H9 (cell line): ENCODE measurements around the gene MESP1. TPM values are rescaled to one million over a fixed set of nuclear protein-coding genes. Genes with fewer than 3 reads are reported as not detected.

Experiments
- DNase-seq: peaks from one replicate; pipeline ENCODE4 v3.0.0-alpha.2; 2017
- H2AFZ ChIP-seq: one replicate; pipeline ENCODE4 v1.6.1; 2013; ENCODE audit warnings: mild to moderate bottlenecking, low read length, control low read depth, moderate library complexity
- H2AK5ac ChIP-seq: 2 replicates; pipeline ENCODE4 v1.6.1; 2013; ENCODE audit warnings: low read length, control low read depth, mixed read lengths; ENCODE audit not compliant: insufficient read length
- H2BK120ac ChIP-seq: one replicate; pipeline ENCODE4 v1.6.1; 2013; ENCODE audit warnings: low read depth, mild to moderate bottlenecking, low read length, control low read depth, inconsistent platforms; ENCODE audit not compliant: poor library complexity, severe bottlenecking
- H2BK12ac ChIP-seq: 2 replicates; pipeline ENCODE4 v1.6.1; 2013; ENCODE audit warnings: low read length, control low read depth, mixed read lengths, low read depth; ENCODE audit not compliant: insufficient read length
- H2BK15ac ChIP-seq: 2 replicates; pipeline ENCODE4 v1.6.1; 2013; ENCODE audit warnings: low read depth, low read length, control low read depth
- H2BK20ac ChIP-seq: one replicate; pipeline ENCODE4 v1.6.1; 2013; ENCODE audit warnings: low read depth, mild to moderate bottlenecking, low read length, control low read depth, inconsistent platforms; ENCODE audit not compliant: poor library complexity, severe bottlenecking
- H2BK5ac ChIP-seq: 2 replicates; pipeline ENCODE4 v1.6.1; 2013; ENCODE audit warnings: low read length, control low read depth, mixed read lengths; ENCODE audit not compliant: insufficient read length
- H3K14ac ChIP-seq: 2 replicates; pipeline ENCODE4 v1.6.1; 2013; ENCODE audit warnings: low read length, control low read depth; ENCODE audit not compliant: insufficient read depth
- H3K18ac ChIP-seq: 2 replicates; pipeline ENCODE4 v1.6.1; 2013; ENCODE audit warnings: low read depth, mild to moderate bottlenecking, mixed read lengths, low read length, control low read depth; ENCODE audit not compliant: insufficient read length
- H3K23ac ChIP-seq: 2 replicates; pipeline ENCODE4 v1.6.1; 2013; ENCODE audit warnings: low read length, control low read depth, mixed read lengths, low read depth; ENCODE audit not compliant: insufficient read length
- H3K23me2 ChIP-seq: 2 replicates; pipeline ENCODE4 v1.6.1; 2013; ENCODE audit warnings: low read depth, mild to moderate bottlenecking, mixed read lengths, low read length, control low read depth; ENCODE audit not compliant: insufficient read length, poor library complexity, severe bottlenecking
- H3K27ac ChIP-seq: 2 replicates; pipeline ENCODE4 v1.5.1; 2013; ENCODE audit warnings: low read length, control low read depth, mixed read lengths, low read depth; ENCODE audit not compliant: insufficient read length
- H3K27me3 ChIP-seq: 2 replicates; pipeline ENCODE4 v1.6.1; 2013; ENCODE audit warnings: low read length, control low read depth, inconsistent platforms; ENCODE audit not compliant: insufficient read depth
- H3K4ac ChIP-seq: 2 replicates; pipeline ENCODE4 v1.6.1; 2013; ENCODE audit warnings: low read depth, mild to moderate bottlenecking, control low read depth, inconsistent platforms, low read length, moderate library complexity
- H3K4me1 ChIP-seq: 2 replicates; pipeline ENCODE4 v1.6.1; 2013; ENCODE audit warnings: low read length, control low read depth, inconsistent platforms; ENCODE audit not compliant: insufficient read depth
- H3K4me2 ChIP-seq: 2 replicates; pipeline ENCODE4 v1.6.1; 2013; ENCODE audit warnings: low read length, control low read depth, mixed read lengths; ENCODE audit not compliant: insufficient read length, insufficient read depth
- H3K56ac ChIP-seq: 2 replicates; pipeline ENCODE4 v1.6.1; 2013; ENCODE audit warnings: low read depth, mild to moderate bottlenecking, mixed read lengths, low read length, control low read depth; ENCODE audit not compliant: insufficient read length
- H3K79me1 ChIP-seq: 2 replicates; pipeline ENCODE4 v1.6.1; 2013; ENCODE audit warnings: low read depth, mild to moderate bottlenecking, moderate library complexity, low read length, control low read depth, inconsistent platforms; ENCODE audit not compliant: insufficient read depth, poor library complexity, severe bottlenecking
- H3K79me2 ChIP-seq: 2 replicates; pipeline ENCODE4 v1.6.1; 2013; ENCODE audit warnings: low read length, control low read depth, inconsistent platforms; ENCODE audit not compliant: insufficient read depth
- H3K9ac ChIP-seq: 2 replicates; pipeline ENCODE4 v1.6.1; 2013; ENCODE audit warnings: low read length, control low read depth, mixed read lengths; ENCODE audit not compliant: insufficient read length; ENCODE audit errors: extremely low read depth
- H3K9me3 ChIP-seq: one replicate; pipeline ENCODE4 v1.6.1; 2013; ENCODE audit warnings: low read depth, low read length, inconsistent platforms; ENCODE audit not compliant: control insufficient read depth
- H3T11ph ChIP-seq: one replicate; pipeline ENCODE4 v1.6.1; 2013; ENCODE audit warnings: mild to moderate bottlenecking, low read length, control low read depth, inconsistent platforms
- H4K20me1 ChIP-seq: one replicate; pipeline ENCODE4 v1.6.1; 2013; ENCODE audit not compliant: control insufficient read depth, insufficient read length, insufficient read depth
- H4K5ac ChIP-seq: 2 replicates; pipeline ENCODE4 v1.6.1; 2013; ENCODE audit warnings: low read depth, mild to moderate bottlenecking, mixed read lengths, low read length, control low read depth; ENCODE audit not compliant: insufficient read length
- H4K8ac ChIP-seq: replicated peaks from 2 replicates; pipeline ENCODE4 v1.6.1; 2013; ENCODE audit warnings: low read length, control low read depth, mixed read lengths, low read depth; ENCODE audit not compliant: insufficient read length
- H4K91ac ChIP-seq: 2 replicates; pipeline ENCODE4 v1.6.1; 2013; ENCODE audit warnings: low read depth, mild to moderate bottlenecking, moderate library complexity, mixed read lengths, low read length, control low read depth; ENCODE audit not compliant: insufficient read length
- H3K27ac Mint-ChIP-seq, 3 experiments: 2 replicates in 2 of 3; 3 replicates in 1 of 3; pipeline ENCODE4 v1.8.0; 2020 to 2021; ENCODE audit warnings: mixed read lengths in 3 of 3, mild to moderate bottlenecking in 1 of 3, moderate library complexity in 1 of 3
- H3K27me3 Mint-ChIP-seq: 2 replicates; pipeline ENCODE4 v1.8.0; 2021; ENCODE audit warnings: low read depth, mild to moderate bottlenecking, moderate library complexity, mixed read lengths
- H3K36me3 Mint-ChIP-seq, 3 experiments: 2 replicates in 2 of 3; 3 replicates in 1 of 3; pipeline ENCODE4 v1.8.0; 2020 to 2021; ENCODE audit warnings: low read depth in 3 of 3, mixed read lengths in 3 of 3; ENCODE audit not compliant: insufficient read depth in 1 of 3
- H3K4me1 Mint-ChIP-seq, 2 experiments: 2 replicates each; pipeline ENCODE4 v1.8.0; 2020; ENCODE audit warnings: mixed read lengths in 2 of 2
- H3K4me3 Mint-ChIP-seq, 2 experiments: 2 replicates in 1 of 2; 3 replicates in 1 of 2; pipeline ENCODE4 v1.8.0; 2020 to 2021; ENCODE audit warnings: mild to moderate bottlenecking in 2 of 2, mixed read lengths in 2 of 2, moderate library complexity in 1 of 2
- H3K9me3 Mint-ChIP-seq, 2 experiments: 2 replicates in 1 of 2; 3 replicates in 1 of 2; pipeline ENCODE4 v1.8.0; 2020; ENCODE audit warnings: mild to moderate bottlenecking in 2 of 2, mixed read lengths in 2 of 2, moderate library complexity in 1 of 2
- WGBS: extraction: QIAGEN DNeasy Blood & Tissue Kit; methylation state at CpG from one replicate; pipeline ENCODE4 v1.1.7; 2013; ENCODE audit warnings: missing lambda C conversion rate, low lambda C conversion rate, mixed read lengths; ENCODE audit not compliant: insufficient read length; ENCODE audit errors: extremely low coverage; 5-methylcytosine and 5-hydroxymethylcytosine counted together
- total RNA-seq: library from RNA; stranded (reverse); gene quantifications from 2 replicates; pipeline ENCODE4 v1.2.1, GENCODE V29; 2021
- TF ChIP-seq, protein P1 (sequence below): fragments of 200-600 bp; sonication (generic); conservative IDR thresholded peaks from 3 replicates; pipeline ENCODE4 v1.8.0; 2021; ENCODE audit warnings: antibody characterized with exemption, mild to moderate bottlenecking

MESP1 gene
- total RNA-seq, 1 experiment from 2014 or later = not detected

DNA sequence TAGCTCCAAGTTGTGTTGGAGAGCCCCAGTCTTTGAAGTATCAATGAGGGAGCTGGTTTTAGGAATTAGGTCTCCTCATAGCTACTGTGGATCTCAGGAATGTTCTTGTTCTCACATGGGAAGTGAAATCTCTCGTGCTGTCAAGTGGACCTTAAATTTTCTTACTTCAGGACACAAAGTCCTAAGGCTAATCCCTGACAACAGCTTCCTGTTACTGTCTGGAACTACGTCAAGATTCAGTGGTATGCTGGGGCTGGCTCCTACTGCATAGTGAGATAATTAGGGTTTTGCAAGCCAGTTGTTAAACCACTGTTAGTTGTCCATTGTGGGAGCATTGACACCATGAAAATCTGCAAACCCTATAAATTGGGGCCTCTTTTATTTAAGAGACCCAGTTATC, 22.8 kb downstream of the MESP1 start:
- Mint-ChIP-seq H3K4me1 (peaks cover 5 to 7% of the 10 kb centered on the region in 2 experiments; a peak in 3 of 4 replicates), H3K27me3 (peaks cover 19% of the 10 kb centered on the region), H3K9me3 (peaks cover 3% of the 10 kb centered on the region in 2 experiments; a peak in 4 of 5 replicates), H3K27ac (no peak overlapping the region), H3K4me3 (no peak overlapping the region), H3K36me3 (no peaks in the 10 kb centered on the region)
- Histone ChIP-seq H3K4me1 (no peaks in the 10 kb centered on the region), H2BK20ac (no peak overlapping the region), H2AFZ (no peak overlapping the region), H2BK12ac (no peak overlapping the region), H2BK15ac (no peak overlapping the region), H3K18ac (no peak overlapping the region), H3K79me2 (no peaks in the 10 kb centered on the region), H2BK120ac (no peak overlapping the region), H4K8ac (no peak overlapping the region), H3K23ac (no peak overlapping the region), H3K9ac (no peak overlapping the region), H3K4ac (no peak overlapping the region), H3K56ac (no peak overlapping the region), H3K79me1 (no peaks in the 10 kb centered on the region), H2AK5ac (no peak overlapping the region), H4K20me1 (no peaks in the 10 kb centered on the region), H3T11ph (no peak overlapping the region), H2BK5ac (no peak overlapping the region), H4K5ac (no peak overlapping the region), H3K23me2 (no peaks in the 10 kb centered on the region), H3K9me3 (no peaks in the 10 kb centered on the region), H4K91ac (no peak overlapping the region), H3K27ac (no peak overlapping the region), H3K14ac (no peak overlapping the region), H3K27me3 (no peaks in the 10 kb centered on the region; the same call in 1 of the 2 replicates), H3K4me2 (no peak overlapping the region)
- TF ChIP-seq, protein P1, sequence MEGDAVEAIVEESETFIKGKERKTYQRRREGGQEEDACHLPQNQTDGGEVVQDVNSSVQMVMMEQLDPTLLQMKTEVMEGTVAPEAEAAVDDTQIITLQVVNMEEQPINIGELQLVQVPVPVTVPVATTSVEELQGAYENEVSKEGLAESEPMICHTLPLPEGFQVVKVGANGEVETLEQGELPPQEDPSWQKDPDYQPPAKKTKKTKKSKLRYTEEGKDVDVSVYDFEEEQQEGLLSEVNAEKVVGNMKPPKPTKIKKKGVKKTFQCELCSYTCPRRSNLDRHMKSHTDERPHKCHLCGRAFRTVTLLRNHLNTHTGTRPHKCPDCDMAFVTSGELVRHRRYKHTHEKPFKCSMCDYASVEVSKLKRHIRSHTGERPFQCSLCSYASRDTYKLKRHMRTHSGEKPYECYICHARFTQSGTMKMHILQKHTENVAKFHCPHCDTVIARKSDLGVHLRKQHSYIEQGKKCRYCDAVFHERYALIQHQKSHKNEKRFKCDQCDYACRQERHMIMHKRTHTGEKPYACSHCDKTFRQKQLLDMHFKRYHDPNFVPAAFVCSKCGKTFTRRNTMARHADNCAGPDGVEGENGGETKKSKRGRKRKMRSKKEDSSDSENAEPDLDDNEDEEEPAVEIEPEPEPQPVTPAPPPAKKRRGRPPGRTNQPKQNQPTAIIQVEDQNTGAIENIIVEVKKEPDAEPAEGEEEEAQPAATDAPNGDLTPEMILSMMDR = no peak
- WGBS = no CpG with 5 or more reads among the region's 2 CpGs
- DNase-seq = no peak
